Hepatocyte (in vitro differentiated cells): Measurements from ENCODE around the gene MEIS1.

Source experiments
- CTCF ChIP-seq: fragments of 200-600 bp; sonication (generic); IDR thresholded peaks from 2 replicates; pipeline ENCODE4 v1.5.1; 2016; ENCODE audit warnings: antibody characterized with exemption, mild to moderate bottlenecking; ENCODE audit not compliant: poor library complexity
- EZH2 ChIP-seq: fragments of 200-600 bp; sonication (generic); IDR thresholded peaks from 2 replicates; pipeline ENCODE4 v1.6.1; 2016; ENCODE audit warnings: antibody characterized with exemption, mild to moderate bottlenecking, borderline replicate concordance

- TF ChIP-seq CTCF: no peak
- TF ChIP-seq EZH2: no peak
These were observed 44.8 kb upstream of the MEIS1 start for GRCh38 chr2:66390152-66390551.
